Lower leg skin (tissue), 4 donors: ENCODE results near the gene MGAT2. TPM values are rescaled to one million over a fixed set of nuclear protein-coding genes. Genes with fewer than 3 reads are reported as not detected.
"Not testable (repeated sequence)": the region's sequence is repeated elsewhere in the genome, so short reads cannot be mapped to it uniquely, and the experiment has no call there.

ENCODE experiments used
- DNase-seq, 2 donors: peaks; one replicate each; pipeline ENCODE4 v3.0.0-alpha.2; 2019; ENCODE audit warnings: low spot score in 2 of 2
- H3K4me3 ChIP-seq: fragments of 200-600 bp; sonication (generic); 2 replicates; pipeline ENCODE4 v1.5.1; 2017; ENCODE audit warnings: mild to moderate bottlenecking, low read depth; ENCODE audit not compliant: poor library complexity, severe bottlenecking
- POLR2A ChIP-seq, 2 donors: fragments of 450-650 bp; IDR thresholded peaks; one replicate each; pipeline ENCODE4 v1.6.1; 2016 to 2017; ENCODE audit warnings: antibody characterized with exemption in 2 of 2, mild to moderate bottlenecking in 1 of 2, moderate library complexity in 1 of 2
- WGBS, 2 donors: methylation state at CpG; one replicate each; pipeline ENCODE4 v1.1.5; 2018; 5-methylcytosine and 5-hydroxymethylcytosine counted together
- intact Hi-C: fragments of 100-400 bp; cut with DNase I; formaldehyde crosslinking; loops from one replicate; pipeline ENCODE4 v1.15.0; 2023; ENCODE audit warnings: low total_unique reads
- total RNA-seq, 4 donors: library from RNA; depleted of rRNA; stranded (reverse); fragments of >200 nt; gene quantifications; one replicate each; pipeline ENCODE4 v1.1.0, GENCODE V29; 2016
- TF ChIP-seq, protein P1 (sequence below), 3 donors: fragments of 450-650 bp; IDR thresholded peaks; one replicate each; pipeline ENCODE4 v1.5.1; 2016; ENCODE audit warnings: antibody characterized with exemption in 3 of 3, mild to moderate bottlenecking in 3 of 3, moderate library complexity in 2 of 3

MGAT2 gene
- total RNA-seq, 4 donors from 2014 or later, result 8.6 to 19.8 (median 14.3) TPM

DNA sequence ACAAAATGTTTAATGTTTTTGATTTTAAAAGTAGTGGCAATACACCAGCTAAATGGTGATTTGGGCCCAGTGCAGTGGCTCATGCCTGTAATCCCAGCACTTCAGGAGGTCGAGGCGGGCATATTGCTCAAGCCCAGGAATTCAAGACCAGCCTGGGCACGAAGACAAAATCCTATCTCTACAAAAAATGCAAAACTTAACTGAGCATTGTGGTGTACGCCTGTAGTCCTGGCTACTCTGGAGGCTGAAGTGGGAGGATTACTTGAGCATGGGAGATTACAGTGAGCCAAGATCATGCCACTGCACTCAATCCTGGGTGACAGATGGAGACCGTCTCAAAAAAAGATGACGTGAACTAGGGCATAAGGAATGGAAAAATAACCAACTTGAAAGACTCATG, 4.8 kb upstream of the MGAT2 start:
- 86 to 92% methylated on average over 6 of the region's 6 CpGs for WGBS, 2 donors

DNA sequence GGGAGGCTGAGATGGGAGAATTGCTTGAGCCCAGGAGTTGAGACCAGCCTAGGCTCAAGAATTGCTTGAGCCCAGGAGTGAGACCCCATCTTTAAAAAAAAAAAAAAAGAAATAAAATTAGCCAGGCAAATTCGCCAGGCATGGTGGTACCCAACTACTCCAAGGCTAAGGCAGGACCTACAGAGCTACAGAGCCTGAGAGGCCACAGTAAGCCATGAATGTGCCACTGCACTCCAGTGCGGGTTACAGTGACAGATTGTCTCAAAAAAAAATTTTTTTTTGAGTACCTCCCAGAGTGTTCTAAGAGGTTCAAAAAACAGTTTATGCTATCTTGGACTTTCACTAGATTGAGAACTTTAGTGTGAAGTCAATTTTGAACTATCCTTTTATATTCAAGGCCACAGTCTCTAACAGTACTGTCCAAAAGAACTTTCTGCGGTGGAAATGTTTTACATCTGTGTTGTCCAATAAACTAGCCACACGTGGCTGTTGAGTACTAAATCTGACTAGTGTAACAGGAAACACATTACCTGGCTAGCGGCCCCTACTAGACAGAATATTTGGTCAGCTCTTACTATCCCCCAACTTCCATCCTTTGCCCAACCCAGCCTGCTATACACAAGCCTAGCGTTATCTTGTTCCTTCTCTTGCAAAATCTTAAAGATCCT, 2.6 kb upstream of the MGAT2 start:
- H3K4me3 ChIP-seq, result no peak overlapping the region
- TF ChIP-seq, protein P1, sequence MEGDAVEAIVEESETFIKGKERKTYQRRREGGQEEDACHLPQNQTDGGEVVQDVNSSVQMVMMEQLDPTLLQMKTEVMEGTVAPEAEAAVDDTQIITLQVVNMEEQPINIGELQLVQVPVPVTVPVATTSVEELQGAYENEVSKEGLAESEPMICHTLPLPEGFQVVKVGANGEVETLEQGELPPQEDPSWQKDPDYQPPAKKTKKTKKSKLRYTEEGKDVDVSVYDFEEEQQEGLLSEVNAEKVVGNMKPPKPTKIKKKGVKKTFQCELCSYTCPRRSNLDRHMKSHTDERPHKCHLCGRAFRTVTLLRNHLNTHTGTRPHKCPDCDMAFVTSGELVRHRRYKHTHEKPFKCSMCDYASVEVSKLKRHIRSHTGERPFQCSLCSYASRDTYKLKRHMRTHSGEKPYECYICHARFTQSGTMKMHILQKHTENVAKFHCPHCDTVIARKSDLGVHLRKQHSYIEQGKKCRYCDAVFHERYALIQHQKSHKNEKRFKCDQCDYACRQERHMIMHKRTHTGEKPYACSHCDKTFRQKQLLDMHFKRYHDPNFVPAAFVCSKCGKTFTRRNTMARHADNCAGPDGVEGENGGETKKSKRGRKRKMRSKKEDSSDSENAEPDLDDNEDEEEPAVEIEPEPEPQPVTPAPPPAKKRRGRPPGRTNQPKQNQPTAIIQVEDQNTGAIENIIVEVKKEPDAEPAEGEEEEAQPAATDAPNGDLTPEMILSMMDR (IDR thresholded peaks at IDR 0.05), result no peak
- no peak for TF ChIP-seq POLR2A (IDR thresholded peaks at IDR 0.05)
- 88 to 89% methylated on average over 6 of the region's 6 CpGs for WGBS, 2 donors
- DNase-seq, result no peak
- intact Hi-C loops, result no loop called here

More for the DNA sequence above, 4.8 kb upstream of the MGAT2 start:
- H3K4me3 ChIP-seq, result no peak overlapping the region
- intact Hi-C loops, result no loop called here
- TF ChIP-seq, protein P1 (IDR thresholded peaks at IDR 0.05), result no peak
- no peak for TF ChIP-seq POLR2A (IDR thresholded peaks at IDR 0.05)
- DNase-seq, result no peak

DNA sequence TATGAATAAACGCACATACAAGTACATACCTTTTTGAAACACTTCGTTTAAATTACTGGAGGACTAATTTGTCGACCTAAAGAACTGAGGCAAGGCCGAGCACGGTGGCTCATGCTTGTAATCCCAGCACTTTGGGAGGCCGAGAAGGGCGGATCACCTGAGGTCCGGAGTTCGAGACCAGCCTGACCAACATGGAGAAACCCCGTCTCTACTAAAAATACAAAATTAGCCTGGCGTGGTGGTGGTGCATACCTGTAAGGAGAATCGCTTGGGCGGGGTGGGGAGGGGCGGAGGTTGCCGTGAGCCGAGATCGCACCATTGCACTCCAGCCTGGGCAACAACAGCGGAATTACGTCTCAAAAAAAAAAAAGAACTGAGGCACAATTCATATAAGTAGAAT, 1.3 kb upstream of the MGAT2 start:
- WGBS, 2 donors, result 66% methylated on average over 19 of the region's 19 CpGs
- H3K4me3 ChIP-seq, intact Hi-C loops, DNase-seq: not testable (repeated sequence)

DNA sequence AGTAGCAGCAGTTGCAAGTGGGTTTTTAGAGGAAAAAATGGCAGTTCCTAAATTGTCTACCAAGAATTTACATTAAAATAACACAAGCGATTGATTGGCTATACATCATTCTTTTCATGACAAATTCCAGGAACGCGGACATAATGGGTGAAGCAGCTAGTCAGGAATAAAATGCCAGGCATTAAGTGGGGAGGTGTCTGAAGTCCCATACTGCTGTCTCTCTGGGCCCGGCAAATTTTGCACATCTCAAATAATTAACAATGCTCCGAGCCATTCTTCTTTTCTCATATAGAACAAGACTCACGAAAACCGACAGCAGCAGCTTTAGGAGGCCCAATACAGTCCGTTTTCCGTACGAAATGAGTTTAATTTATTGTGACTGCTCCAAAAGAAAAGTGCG, 869 bp upstream of the MGAT2 start:
- DNase-seq, result no peak
- TF ChIP-seq, protein P1 (IDR thresholded peaks at IDR 0.05), result no peak

DNA sequence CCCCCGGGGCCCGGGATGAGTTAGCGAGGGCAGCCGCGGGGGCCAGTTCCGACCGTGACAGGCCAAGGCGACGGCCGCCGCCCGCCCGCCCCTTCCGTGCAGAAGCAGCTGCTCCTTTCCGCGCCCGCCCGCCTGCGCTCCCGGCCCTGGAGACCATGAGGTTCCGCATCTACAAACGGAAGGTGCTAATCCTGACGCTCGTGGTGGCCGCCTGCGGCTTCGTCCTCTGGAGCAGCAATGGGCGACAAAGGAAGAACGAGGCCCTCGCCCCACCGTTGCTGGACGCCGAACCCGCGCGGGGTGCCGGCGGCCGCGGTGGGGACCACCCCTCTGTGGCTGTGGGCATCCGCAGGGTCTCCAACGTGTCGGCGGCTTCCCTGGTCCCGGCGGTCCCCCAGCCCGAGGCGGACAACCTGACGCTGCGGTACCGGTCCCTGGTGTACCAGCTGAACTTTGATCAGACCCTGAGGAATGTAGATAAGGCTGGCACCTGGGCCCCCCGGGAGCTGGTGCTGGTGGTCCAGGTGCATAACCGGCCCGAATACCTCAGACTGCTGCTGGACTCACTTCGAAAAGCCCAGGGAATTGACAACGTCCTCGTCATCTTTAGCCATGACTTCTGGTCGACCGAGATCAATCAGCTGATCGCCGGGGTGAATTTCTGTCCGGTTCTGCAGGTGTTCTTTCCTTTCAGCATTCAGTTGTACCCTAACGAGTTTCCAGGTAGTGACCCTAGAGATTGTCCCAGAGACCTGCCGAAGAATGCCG, 699 bp downstream of the MGAT2 start:
- H3K4me3 ChIP-seq, result peak overlapping the region; percentile 77
- 6 to 8% methylated on average over 19 to 31 of the region's 65 CpGs for WGBS, 2 donors
- intact Hi-C loops, result no loop called here
- DNase-seq, result peak; percentile 60 to 94
- TF ChIP-seq, protein P1 (IDR thresholded peaks at IDR 0.05), result no peak
- TF ChIP-seq POLR2A (IDR thresholded peaks at IDR 0.05), result no peak

More for the DNA sequence above, 869 bp upstream of the MGAT2 start:
- peak overlapping the region; percentile 77 for H3K4me3 ChIP-seq
- intact Hi-C loops, result no loop called here
- 0 to 1% methylated on average over 11 of the region's 11 CpGs for WGBS, 2 donors

DNA sequence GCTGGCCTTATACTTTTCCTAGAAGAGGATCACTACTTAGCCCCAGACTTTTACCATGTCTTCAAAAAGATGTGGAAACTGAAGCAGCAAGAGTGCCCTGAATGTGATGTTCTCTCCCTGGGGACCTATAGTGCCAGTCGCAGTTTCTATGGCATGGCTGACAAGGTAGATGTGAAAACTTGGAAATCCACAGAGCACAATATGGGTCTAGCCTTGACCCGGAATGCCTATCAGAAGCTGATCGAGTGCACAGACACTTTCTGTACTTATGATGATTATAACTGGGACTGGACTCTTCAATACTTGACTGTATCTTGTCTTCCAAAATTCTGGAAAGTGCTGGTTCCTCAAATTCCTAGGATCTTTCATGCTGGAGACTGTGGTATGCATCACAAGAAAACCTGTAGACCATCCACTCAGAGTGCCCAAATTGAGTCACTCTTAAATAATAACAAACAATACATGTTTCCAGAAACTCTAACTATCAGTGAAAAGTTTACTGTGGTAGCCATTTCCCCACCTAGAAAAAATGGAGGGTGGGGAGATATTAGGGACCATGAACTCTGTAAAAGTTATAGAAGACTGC, 1.5 kb downstream of the MGAT2 start:
- 44 to 51% methylated on average over 3 of the region's 3 CpGs for WGBS, 2 donors
- intact Hi-C loops, result no loop called here
- TF ChIP-seq, protein P1 (IDR thresholded peaks at IDR 0.05), result no peak
- no peak for TF ChIP-seq POLR2A (IDR thresholded peaks at IDR 0.05)
- DNase-seq, result no peak
- H3K4me3 ChIP-seq, result no peak overlapping the region
